GM15510 (cell line): Measurements from ENCODE around the gene CTNND1.
A peak's percentile ranks its signal among the peaks of the same experiment; 100 is the strongest.

Experiments
- POLR2A ChIP-seq: IDR thresholded peaks from 3 replicates; pipeline ENCODE4 v1.6.1; 2011; ENCODE audit warnings: borderline replicate concordance; ENCODE audit not compliant: insufficient read length; ENCODE audit errors: extremely low read depth

CTNND1 gene

GRCh38 chr11:57761301-57762234 is at the start of gene CTNND1:
TSS of gene CTNND1 (plus strand) at chr11:57761802. CDS start at chr11:57791479, 29,677 bp downstream.
- peak; percentile 45 for TF ChIP-seq POLR2A

- peak; percentile 61 for TF ChIP-seq POLR2A
Observed at GRCh38 chr11:57712256-57713150, 49.1 kb upstream of the CTNND1 start, which contains the start of gene TMX2. TSS of gene TMX2 (plus strand) at chr11:57712593. CDS start at chr11:57712619, 26 bp downstream.

GRCh38 chr11:57713835-57714234 is 47.8 kb upstream of the CTNND1 start:
- TF ChIP-seq POLR2A, result no peak

GRCh38 chr11:57727185-57727584 is 34.4 kb upstream of the CTNND1 start:
- TF ChIP-seq POLR2A, result no peak

- no peak for TF ChIP-seq POLR2A
Observed at GRCh38 chr11:57728829-57729228, 32.8 kb upstream of the CTNND1 start.

GRCh38 chr11:57729479-57729878 is 32.1 kb upstream of the CTNND1 start:
- no peak for TF ChIP-seq POLR2A

GRCh38 chr11:57732661-57733060 is 28.9 kb upstream of the CTNND1 start:
- no peak for TF ChIP-seq POLR2A

GRCh38 chr11:57735619-57736298 is 25.8 kb upstream of the CTNND1 start:
- no peak for TF ChIP-seq POLR2A

- TF ChIP-seq POLR2A, result peak; percentile 85
Observed at GRCh38 chr11:57741132-57742086, 20.2 kb upstream of the CTNND1 start, which contains the start of gene SELENOH. TSS of gene SELENOH (plus strand) at chr11:57741491. CDS start at chr11:57741596, 105 bp downstream.

- no peak for TF ChIP-seq POLR2A
Observed at GRCh38 chr11:57742087-57742452, 19.5 kb upstream of the CTNND1 start.

- no peak for TF ChIP-seq POLR2A
Observed at GRCh38 chr11:57744357-57744756, 17.2 kb upstream of the CTNND1 start.

GRCh38 chr11:57745206-57745605 is 16.4 kb upstream of the CTNND1 start:
- TF ChIP-seq POLR2A, result no peak

GRCh38 chr11:57746920-57747319 is 14.7 kb upstream of the CTNND1 start:
- no peak for TF ChIP-seq POLR2A
